NCI-H2196 treated with DMSO at 0.1 percent for 48 hours (cell line): ENCODE data around the gene ARL13B.
"Not testable (repeated sequence)": the region's sequence is repeated elsewhere in the genome, so short reads cannot be mapped to it uniquely, and the experiment has no call there.

ENCODE experiments used
- DNase-seq: peaks from one replicate; lab custom pipeline; 2025; ENCODE audit not compliant: unreplicated experiment; lab: John Stamatoyannopoulos, UW

ARL13B gene

GRCh38 chr3:94062513-94063404, 82.8 kb downstream of the ARL13B start, which contains the start of the genes DHFR2 and NSUN3:
Gene DHFR2 (minus strand): TSS chr3:94062916. CDS start chr3:94061511, 1,405 bp downstream.
Gene NSUN3 (plus strand): TSS chr3:94063061. CDS start chr3:94063127, 66 bp downstream.
- DNase-seq = peak; percentile 97

DNA sequence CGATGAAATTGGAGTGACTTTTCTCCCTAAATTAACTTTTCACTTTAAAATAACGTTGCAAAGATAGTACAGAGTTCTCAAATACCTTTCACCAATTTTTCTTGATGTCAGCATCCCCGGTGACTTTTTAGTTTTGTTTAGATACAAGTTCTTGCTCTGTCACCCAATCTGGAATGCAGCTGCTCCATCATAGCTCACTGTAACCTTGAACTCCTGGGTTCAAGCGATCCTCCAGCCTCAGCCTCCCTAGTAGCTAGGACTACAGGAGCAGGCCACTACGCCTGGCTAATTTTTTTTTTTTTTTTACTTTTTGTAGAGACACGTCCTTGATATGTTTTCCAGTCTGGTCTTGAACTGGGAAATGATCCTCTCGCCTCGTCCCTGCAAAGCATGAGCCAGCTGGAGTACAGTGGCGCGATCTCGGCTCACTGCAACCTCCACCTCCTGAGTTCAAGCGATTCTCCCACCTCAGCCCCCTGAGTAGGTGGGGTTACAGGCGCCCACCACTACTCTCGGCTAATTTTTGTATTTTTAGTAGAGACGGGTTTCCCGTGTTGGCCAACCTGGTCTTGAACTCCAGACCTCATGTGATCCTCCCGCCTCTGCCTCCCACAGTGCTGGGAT, 83.7 kb downstream of the ARL13B start:
- no peak for DNase-seq

- no peak for DNase-seq
Measured at GRCh38 chr3:94064243-94064860, 84.4 kb downstream of the ARL13B start.

DNA sequence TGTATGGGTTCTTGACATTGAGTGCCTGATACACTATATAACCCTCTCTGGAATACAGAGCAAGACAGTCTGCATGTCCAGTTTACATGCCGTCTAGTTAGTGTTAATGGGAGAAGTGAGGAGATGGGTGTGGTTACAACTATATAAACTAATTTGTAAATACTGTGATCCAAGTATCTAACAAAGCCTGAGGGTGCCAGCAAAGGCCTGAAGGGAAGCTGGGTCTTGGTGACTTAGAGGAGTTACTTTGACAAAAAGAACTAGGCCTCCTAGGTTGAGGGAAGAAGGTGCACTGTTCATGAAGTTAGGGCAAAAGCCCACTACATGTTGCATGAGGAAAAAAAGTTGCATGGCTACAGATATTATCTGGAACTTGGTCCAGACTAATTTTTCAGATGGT, 85.2 kb downstream of the ARL13B start:
- no peak for DNase-seq

GRCh38 chr3:94065819-94066480, 86.0 kb downstream of the ARL13B start:
- DNase-seq = no peak

GRCh38 chr3:94066506-94067500, 86.8 kb downstream of the ARL13B start:
- no peak for DNase-seq

- peak; percentile 54 for DNase-seq
Measured at GRCh38 chr3:94069194-94069813, 89.3 kb downstream of the ARL13B start.

GRCh38 chr3:94070341-94070911, 90.5 kb downstream of the ARL13B start:
- DNase-seq = no peak

GRCh38 chr3:94071713-94072284, 91.8 kb downstream of the ARL13B start:
- no peak for DNase-seq

GRCh38 chr3:94076055-94076454, 96.1 kb downstream of the ARL13B start:
- no peak for DNase-seq

DNA sequence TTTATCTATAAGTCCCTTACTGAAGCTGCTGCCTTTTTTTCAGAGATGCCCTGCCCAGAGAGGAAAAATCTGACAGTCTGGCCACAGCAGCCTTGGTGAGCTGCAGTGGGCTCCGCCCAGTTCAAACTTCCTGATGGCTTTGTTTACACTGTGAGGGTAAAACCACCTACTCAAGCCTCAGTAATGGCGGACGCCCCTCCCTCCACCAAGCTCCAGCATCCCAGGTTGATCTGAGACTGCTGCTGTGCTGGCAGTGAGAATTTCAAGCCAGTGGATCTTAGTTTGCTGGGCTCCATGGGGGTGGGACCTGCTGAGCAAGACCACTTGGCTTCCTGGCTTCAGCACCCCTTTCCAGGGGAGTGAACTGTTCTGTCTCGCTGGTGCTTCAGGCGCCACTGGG, 100.6 kb downstream of the ARL13B start:
- not testable (repeated sequence) for DNase-seq

GRCh38 chr3:94081884-94082283, 101.9 kb downstream of the ARL13B start:
- no peak for DNase-seq

DNA sequence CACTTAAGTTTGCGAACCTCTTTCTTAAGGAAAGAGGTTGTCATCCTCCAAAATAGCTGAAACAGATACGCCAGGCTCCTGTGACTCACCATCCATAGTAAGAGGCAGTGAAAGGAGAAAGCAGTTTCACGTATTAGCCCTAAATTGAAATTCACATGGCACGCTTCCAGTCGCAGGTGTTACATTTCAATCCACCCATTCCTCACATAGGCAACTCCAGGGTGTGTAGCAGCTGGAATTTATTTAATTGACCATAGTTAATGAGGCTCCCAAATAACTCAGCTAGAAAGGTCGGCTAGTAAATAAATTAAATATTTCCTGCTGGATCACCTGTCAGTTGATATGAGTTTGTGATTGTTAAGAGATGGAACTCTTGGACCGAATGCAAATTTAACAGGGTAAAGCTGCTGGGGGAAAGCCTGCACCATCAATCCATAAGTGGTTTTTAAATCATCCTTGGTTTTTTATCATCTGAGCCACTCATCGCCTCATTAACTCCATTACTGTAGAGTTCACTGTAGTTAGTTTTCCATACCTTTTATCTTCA, 102.5 kb downstream of the ARL13B start:
- peak; percentile 19 for DNase-seq

DNA sequence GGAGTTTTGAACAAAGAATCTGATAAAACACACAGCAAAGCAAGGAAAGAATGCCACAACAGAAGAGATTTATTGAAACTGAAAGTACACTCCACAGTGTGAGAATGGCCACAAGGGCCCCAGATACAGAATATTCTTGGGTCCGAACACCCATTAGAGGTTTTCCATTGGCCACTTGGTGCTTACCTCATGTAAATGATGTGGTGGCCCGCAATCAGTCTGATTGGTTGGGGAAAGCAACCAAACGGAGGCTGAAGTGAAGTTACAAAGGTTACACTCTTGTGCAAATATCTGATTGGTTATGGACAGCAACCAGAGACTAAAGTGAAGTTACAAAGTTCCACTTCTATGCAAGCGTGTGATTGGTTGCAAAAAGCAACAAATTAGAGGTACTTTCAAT, 103.3 kb downstream of the ARL13B start:
- DNase-seq = no peak

GRCh38 chr3:94089126-94089525, 109.2 kb downstream of the ARL13B start:
- no peak for DNase-seq

DNA sequence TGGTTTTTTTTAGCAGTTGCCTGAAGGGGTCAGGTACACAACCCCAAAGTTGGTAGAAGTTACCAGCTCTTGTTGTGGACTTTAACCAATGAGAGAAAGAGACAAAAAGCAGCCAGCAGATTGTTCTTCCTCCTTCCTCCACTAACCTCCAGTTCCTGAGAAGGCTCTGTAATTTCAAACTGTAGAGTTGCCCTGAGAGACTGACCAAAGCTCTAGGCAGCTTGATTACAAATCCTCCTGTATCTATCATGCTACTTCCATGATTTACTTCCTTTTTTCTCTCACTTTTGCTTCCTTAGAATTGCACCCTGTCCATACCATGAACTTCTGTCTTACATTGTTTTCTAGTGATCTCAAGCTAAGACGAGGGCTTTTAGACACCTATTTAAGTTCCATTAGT, 112.1 kb downstream of the ARL13B start:
- DNase-seq = no peak

DNA sequence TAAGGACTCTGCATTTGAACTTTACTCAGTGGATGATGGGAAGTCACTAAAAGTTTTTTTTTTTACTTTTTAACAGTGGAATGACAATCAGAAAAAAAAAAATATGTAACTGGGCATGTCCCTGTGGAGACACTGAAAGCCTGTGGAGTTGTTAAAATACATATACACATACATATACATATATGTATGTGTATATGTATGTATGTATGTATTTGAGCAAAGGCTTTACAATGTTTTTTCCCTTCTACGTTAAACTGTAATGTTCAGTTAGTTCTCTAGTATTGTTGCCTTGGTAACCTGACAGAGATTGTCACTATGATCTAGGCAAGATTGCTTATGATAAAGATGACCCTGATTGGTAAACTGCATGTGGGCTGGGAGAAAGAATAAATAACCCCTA, 113.2 kb downstream of the ARL13B start:
- no peak for DNase-seq

GRCh38 chr3:94095111-94095510, 115.2 kb downstream of the ARL13B start:
- no peak for DNase-seq

DNA sequence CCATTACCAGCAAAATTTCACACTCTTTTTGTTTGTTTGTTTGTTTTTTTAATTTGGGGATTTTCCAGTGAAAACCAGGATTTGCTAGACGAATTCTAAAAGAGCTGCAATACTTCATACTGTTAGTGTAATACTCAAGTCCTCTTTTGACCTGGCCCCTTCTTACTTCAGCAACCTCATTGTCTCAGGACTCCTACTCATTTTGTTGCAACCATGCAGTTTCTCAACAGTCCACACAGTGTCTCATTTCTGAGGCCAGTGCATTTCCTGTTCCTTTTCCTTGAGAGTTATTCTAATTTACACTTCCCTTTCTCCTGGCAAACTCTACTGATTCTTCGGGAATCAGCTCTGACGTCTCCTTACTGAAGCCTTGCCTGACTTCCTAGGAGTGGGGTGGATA, 118.5 kb downstream of the ARL13B start:
- DNase-seq = no peak
